Lower lobe of right lung (tissue), 2 donors: ENCODE data around the gene TANGO6. TPM values are rescaled to one million over a fixed set of nuclear protein-coding genes. Genes with fewer than 3 reads are reported as not detected.

Experiments used
- ATAC-seq, 2 donors: fragments of 200-7000 bp; cut with Tn5 transposase; one replicate each; pipeline ENCODE4 v1.9.1; 2020 to 2022; ENCODE audit warnings: mild to moderate bottlenecking in 2 of 2, moderate library complexity in 2 of 2
- DNase-seq: peaks from one replicate; pipeline ENCODE4 v3.0.0-alpha.2; 2020
- H3K27ac ChIP-seq: fragments of 200-600 bp; one replicate; pipeline ENCODE4 v1.8.0; 2022
- H3K27me3 ChIP-seq: fragments of 200-600 bp; one replicate; pipeline ENCODE4 v1.8.0; 2022; ENCODE audit warnings: low read depth
- H3K36me3 ChIP-seq: fragments of 200-600 bp; one replicate; pipeline ENCODE4 v1.8.0; 2022; ENCODE audit warnings: mild to moderate bottlenecking
- H3K4me1 ChIP-seq: fragments of 200-600 bp; one replicate; pipeline ENCODE4 v1.8.0; 2022
- H3K4me3 ChIP-seq: fragments of 200-600 bp; one replicate; pipeline ENCODE4 v1.8.0; 2022; ENCODE audit warnings: mild to moderate bottlenecking
- H3K9me3 ChIP-seq: fragments of 200-600 bp; one replicate; pipeline ENCODE4 v1.8.0; 2022
- CTCF ChIP-seq: fragments of 200-600 bp; IDR thresholded peaks from one replicate; pipeline ENCODE4 v1.8.0; 2022; ENCODE audit warnings: antibody characterized with exemption, mild to moderate bottlenecking
- intact Hi-C: fragments of 100-400 bp; cut with DNase I; formaldehyde crosslinking; loops from one replicate; pipeline ENCODE4 v1.11.0; 2022
- total RNA-seq: library from RNA; stranded (reverse); fragmentation: NEBNext Ultra II Directional; extraction: Animal tissue kit (Norgen Biotek cat#: 25700); gene quantifications from one replicate; pipeline ENCODE4 v1.2.1, GENCODE V29; 2021
- donor health status: DM: no; HTN: yes; CAD: no; lungs with severe emphysema.

TANGO6 gene
- total RNA-seq, 1 donor from 2014 or later: 20.4 TPM

GRCh38 chr16:68900009-68900408 is 56.7 kb downstream of the TANGO6 start:
- no peaks in the 10 kb centered on the region for H3K9me3 ChIP-seq
- TF ChIP-seq CTCF: no peak
- peaks cover 4% of the 10 kb centered on the region for H3K4me1 ChIP-seq
- H3K27ac ChIP-seq: no peak overlapping the region
- no peaks in the 10 kb centered on the region for H3K27me3 ChIP-seq
- no peak for DNase-seq
- peaks cover 9% of the 10 kb centered on the region for H3K36me3 ChIP-seq
- no peak overlapping the region for H3K4me3 ChIP-seq
- ATAC-seq: no peak
- intact Hi-C loops: no loop called here

GRCh38 chr16:68902003-68902968 is 59.0 kb downstream of the TANGO6 start:
- Histone ChIP-seq H3K27ac (no peak overlapping the region), H3K36me3 (peaks cover 14% of the 10 kb centered on the region), H3K4me3 (no peak overlapping the region), H3K4me1 (peaks cover 4% of the 10 kb centered on the region), H3K27me3 (no peaks in the 10 kb centered on the region), H3K9me3 (no peaks in the 10 kb centered on the region)
- intact Hi-C loops: no loop called here
- ATAC-seq: peak; percentile 80 to 92
- peak; percentile 66 for TF ChIP-seq CTCF
- DNase-seq: no peak

GRCh38 chr16:68902969-68903345 is 59.6 kb downstream of the TANGO6 start:
- Histone ChIP-seq H3K4me3 (no peak overlapping the region), H3K9me3 (no peaks in the 10 kb centered on the region), H3K36me3 (peaks cover 21% of the 10 kb centered on the region), H3K27me3 (no peaks in the 10 kb centered on the region), H3K4me1 (peaks cover 4% of the 10 kb centered on the region), H3K27ac (no peak overlapping the region)
- ATAC-seq: no peak
- no peak for DNase-seq
- no peak for TF ChIP-seq CTCF
- intact Hi-C loops: no loop called here

GRCh38 chr16:68907297-68907696 is 64.0 kb downstream of the TANGO6 start:
- Histone ChIP-seq H3K27me3 (no peaks in the 10 kb centered on the region), H3K4me1 (peaks cover under 1% of the 10 kb centered on the region), H3K36me3 (peaks cover 35% of the 10 kb centered on the region), H3K9me3 (no peaks in the 10 kb centered on the region), H3K4me3 (no peak overlapping the region), H3K27ac (no peak overlapping the region)
- TF ChIP-seq CTCF: no peak
- DNase-seq (no peak), ATAC-seq (peak in 1 of 2 donors; percentile 37)
- intact Hi-C loops: no loop called here

- no peak overlapping the region for H3K4me3 ChIP-seq
- no peak for DNase-seq
Measured at GRCh38 chr16:68907781-68908181, 64.5 kb downstream of the TANGO6 start.

More at GRCh38 chr16:68907781-68908181, 64.5 kb downstream of the TANGO6 start:
- no peak for TF ChIP-seq CTCF
- intact Hi-C loops: no loop called here
- Histone ChIP-seq H3K36me3 (peaks cover 35% of the 10 kb centered on the region), H3K27ac (peak overlapping the region; percentile 27), H3K27me3 (no peaks in the 10 kb centered on the region), H3K4me1 (no peaks in the 10 kb centered on the region), H3K9me3 (no peaks in the 10 kb centered on the region)
- ATAC-seq: peak; percentile 81 to 91
